Neural cell (in vitro differentiated cells): ENCODE results near the gene TBC1D5. TPM values are rescaled to one million over a fixed set of nuclear protein-coding genes. Genes with fewer than 3 reads are reported as not detected.

ENCODE experiments used
- H2AFZ ChIP-seq: fragments of 200-600, 300-800 bp; sonication (generic), shearing (Covaris generic); 2 replicates; pipeline ENCODE4 v1.6.0; 2014; ENCODE audit warnings: low read depth, mild to moderate bottlenecking, antibody characterized with exemption, low read length, moderate library complexity
- H3F3A ChIP-seq: fragments of 200-600 bp; shearing (Covaris generic); 2 replicates; pipeline ENCODE4 v1.6.1; 2016; ENCODE audit warnings: mild to moderate bottlenecking, moderate library complexity, mixed read lengths, antibody characterized with exemption, low read length; ENCODE audit not compliant: insufficient read depth, poor library complexity, severe bottlenecking
- H3K27ac ChIP-seq: fragments of 200-600, 300-800 bp; sonication (generic), shearing (Covaris generic); 2 replicates; pipeline ENCODE4 v1.5.1; 2014; ENCODE audit warnings: mild to moderate bottlenecking, low read length, moderate library complexity
- H3K27me3 ChIP-seq: fragments of 300-800, 200-600 bp; sonication (generic), shearing (Covaris generic); 2 replicates; pipeline ENCODE4 v1.6.0; 2014; ENCODE audit warnings: mild to moderate bottlenecking, low read depth, low read length, moderate library complexity; ENCODE audit not compliant: insufficient read depth
- H3K36me3 ChIP-seq: fragments of 300-800, 200-600 bp; sonication (generic), shearing (Covaris generic); 2 replicates; pipeline ENCODE4 v1.5.1; 2014; ENCODE audit warnings: mild to moderate bottlenecking, antibody characterized with exemption, low read length, moderate library complexity; ENCODE audit not compliant: insufficient read depth
- H3K4me2 ChIP-seq: fragments of 300-800, 200-600 bp; sonication (generic), shearing (Covaris generic); 2 replicates; pipeline ENCODE4 v1.6.0; 2014; ENCODE audit warnings: mild to moderate bottlenecking, low read length
- H3K4me3 ChIP-seq: fragments of 300-800, 200-600 bp; sonication (generic), shearing (Covaris generic); 2 replicates; pipeline ENCODE4 v1.5.1; 2014; ENCODE audit warnings: mild to moderate bottlenecking, low read length, moderate library complexity
- H3K79me2 ChIP-seq: fragments of 200-600 bp; shearing (Covaris generic); replicated peaks from 2 replicates; pipeline ENCODE4 v1.6.0; 2014; ENCODE audit warnings: mild to moderate bottlenecking, low read length, moderate library complexity; ENCODE audit not compliant: insufficient read depth
- H3K9ac ChIP-seq: fragments of 300-800, 200-600 bp; sonication (generic), shearing (Covaris generic); 2 replicates; pipeline ENCODE4 v1.6.1; 2016; ENCODE audit warnings: mild to moderate bottlenecking, low read length, mixed read lengths
- H3K9me2 ChIP-seq: fragments of 200-600 bp; shearing (Covaris generic); 2 replicates; pipeline ENCODE4 v1.6.1; 2016; ENCODE audit warnings: mild to moderate bottlenecking, low read length, mixed read lengths; ENCODE audit not compliant: insufficient read depth
- H3K9me3 ChIP-seq: fragments of 200-600, 300-800 bp; sonication (generic), shearing (Covaris generic); 2 replicates; pipeline ENCODE4 v1.6.1; 2016; ENCODE audit warnings: mild to moderate bottlenecking, mixed run types, low read length, moderate library complexity, mixed read lengths
- H4K20me1 ChIP-seq: fragments of 200-600 bp; shearing (Covaris generic); 2 replicates; pipeline ENCODE4 v1.6.1; 2016; ENCODE audit warnings: mild to moderate bottlenecking, mixed run types; ENCODE audit not compliant: insufficient read depth
- EP300 ChIP-seq: fragments of 450-650 bp; conservative IDR thresholded peaks from 2 replicates; pipeline ENCODE4 v1.6.1; 2014; ENCODE audit warnings: antibody characterized with exemption, mild to moderate bottlenecking, moderate library complexity; ENCODE audit not compliant: poor library complexity, severe bottlenecking
- EZH2 ChIP-seq: fragments of 200-600, 300-800 bp; shearing (Covaris generic), sonication (generic); IDR thresholded peaks from 2 replicates; pipeline ENCODE4 v1.6.1; 2014; ENCODE audit warnings: antibody characterized with exemption, low read length, borderline replicate concordance, mild to moderate bottlenecking; ENCODE audit not compliant: insufficient read depth, poor library complexity, severe bottlenecking
- MXI1 ChIP-seq: fragments of 450-650 bp; conservative IDR thresholded peaks from 2 replicates; pipeline ENCODE4 v1.6.1; 2014; ENCODE audit warnings: antibody characterized with exemption, mild to moderate bottlenecking; ENCODE audit not compliant: poor library complexity, severe bottlenecking
- POLR2AphosphoS5 ChIP-seq: IDR thresholded peaks from 2 replicates; pipeline ENCODE4 v1.6.1; 2012
- RAD21 ChIP-seq: fragments of 450-650 bp; conservative IDR thresholded peaks from 2 replicates; pipeline ENCODE4 v1.6.1; 2014; ENCODE audit warnings: antibody characterized with exemption, mild to moderate bottlenecking, moderate library complexity
- SMC3 ChIP-seq: fragments of 450-650 bp; conservative IDR thresholded peaks from 2 replicates; pipeline ENCODE4 v1.6.1; 2014; ENCODE audit warnings: antibody characterized with exemption, mild to moderate bottlenecking, moderate library complexity; ENCODE audit not compliant: poor library complexity
- TAF1 ChIP-seq: IDR thresholded peaks from 2 replicates; pipeline ENCODE4 v1.6.1; 2012; ENCODE audit warnings: low read depth
- polyA plus RNA-seq: library from polyadenylated mRNA; depleted of rRNA; stranded (reverse); fragments of >200 nt; gene quantifications from 2 replicates; pipeline ENCODE4 v1.2.3, GENCODE V29; 2014
- TF ChIP-seq, protein P1 (sequence below): fragments of 450-650 bp; IDR thresholded peaks from 2 replicates; pipeline ENCODE4 v1.5.1; 2014; ENCODE audit warnings: antibody characterized with exemption, mild to moderate bottlenecking, moderate library complexity; ENCODE audit not compliant: poor library complexity, severe bottlenecking
- TF ChIP-seq, protein P2 (sequence below): IDR thresholded peaks from 2 replicates; pipeline ENCODE4 v1.6.1; 2012; ENCODE audit warnings: borderline replicate concordance

The TBC1D5 gene
- polyA plus RNA-seq, 1 donor from 2014 or later, result 28.3 TPM

DNA sequence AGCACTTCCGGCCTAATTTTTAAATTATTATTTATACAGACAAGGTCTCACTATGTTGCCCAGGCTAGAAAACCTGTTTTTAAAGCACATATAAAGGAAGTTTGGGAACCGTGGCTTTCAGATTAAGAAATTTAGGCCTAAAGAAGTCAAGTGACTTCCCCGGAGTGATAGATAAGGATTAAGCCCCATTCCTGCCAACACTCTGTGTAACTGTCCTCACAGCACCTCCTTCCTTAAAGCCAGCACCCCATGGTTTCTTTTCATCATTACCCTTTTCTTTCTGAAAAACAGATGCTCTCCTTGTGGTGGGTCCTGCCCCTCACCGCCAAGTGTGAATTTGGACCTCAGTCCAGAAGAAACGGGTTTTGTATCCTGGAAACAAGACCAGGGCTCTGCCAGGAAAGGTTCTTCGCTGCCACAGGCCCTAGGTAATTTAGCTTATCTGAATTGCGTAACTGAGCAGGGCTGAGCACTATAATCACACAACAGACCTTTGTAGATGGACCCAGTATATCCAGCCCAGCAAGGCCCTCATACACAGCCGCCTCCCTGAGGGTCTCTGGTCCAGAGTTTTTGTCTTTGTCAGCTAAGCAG lies 626.3 kb downstream of the TBC1D5 start:
- Histone ChIP-seq H3K4me2 (no peak overlapping the region), H4K20me1 (no peaks in the 10 kb centered on the region), H3K4me3 (no peak overlapping the region), H3K36me3 (no peaks in the 10 kb centered on the region), H3K9ac (no peak overlapping the region), H3K27me3 (no peaks in the 10 kb centered on the region), H3K9me3 (no peaks in the 10 kb centered on the region), H3F3A (no peaks in the 10 kb centered on the region), H3K79me2 (no peaks in the 10 kb centered on the region), H3K27ac (no peak overlapping the region), H3K9me2 (no peaks in the 10 kb centered on the region), H2AFZ (no peak overlapping the region)
- TF ChIP-seq SMC3, result no peak
- TF ChIP-seq, protein P1, sequence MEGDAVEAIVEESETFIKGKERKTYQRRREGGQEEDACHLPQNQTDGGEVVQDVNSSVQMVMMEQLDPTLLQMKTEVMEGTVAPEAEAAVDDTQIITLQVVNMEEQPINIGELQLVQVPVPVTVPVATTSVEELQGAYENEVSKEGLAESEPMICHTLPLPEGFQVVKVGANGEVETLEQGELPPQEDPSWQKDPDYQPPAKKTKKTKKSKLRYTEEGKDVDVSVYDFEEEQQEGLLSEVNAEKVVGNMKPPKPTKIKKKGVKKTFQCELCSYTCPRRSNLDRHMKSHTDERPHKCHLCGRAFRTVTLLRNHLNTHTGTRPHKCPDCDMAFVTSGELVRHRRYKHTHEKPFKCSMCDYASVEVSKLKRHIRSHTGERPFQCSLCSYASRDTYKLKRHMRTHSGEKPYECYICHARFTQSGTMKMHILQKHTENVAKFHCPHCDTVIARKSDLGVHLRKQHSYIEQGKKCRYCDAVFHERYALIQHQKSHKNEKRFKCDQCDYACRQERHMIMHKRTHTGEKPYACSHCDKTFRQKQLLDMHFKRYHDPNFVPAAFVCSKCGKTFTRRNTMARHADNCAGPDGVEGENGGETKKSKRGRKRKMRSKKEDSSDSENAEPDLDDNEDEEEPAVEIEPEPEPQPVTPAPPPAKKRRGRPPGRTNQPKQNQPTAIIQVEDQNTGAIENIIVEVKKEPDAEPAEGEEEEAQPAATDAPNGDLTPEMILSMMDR, result no peak
- TF ChIP-seq POLR2AphosphoS5, result no peak
- no peak for TF ChIP-seq RAD21
- TF ChIP-seq EZH2, result no peak
- TF ChIP-seq, protein P2, sequence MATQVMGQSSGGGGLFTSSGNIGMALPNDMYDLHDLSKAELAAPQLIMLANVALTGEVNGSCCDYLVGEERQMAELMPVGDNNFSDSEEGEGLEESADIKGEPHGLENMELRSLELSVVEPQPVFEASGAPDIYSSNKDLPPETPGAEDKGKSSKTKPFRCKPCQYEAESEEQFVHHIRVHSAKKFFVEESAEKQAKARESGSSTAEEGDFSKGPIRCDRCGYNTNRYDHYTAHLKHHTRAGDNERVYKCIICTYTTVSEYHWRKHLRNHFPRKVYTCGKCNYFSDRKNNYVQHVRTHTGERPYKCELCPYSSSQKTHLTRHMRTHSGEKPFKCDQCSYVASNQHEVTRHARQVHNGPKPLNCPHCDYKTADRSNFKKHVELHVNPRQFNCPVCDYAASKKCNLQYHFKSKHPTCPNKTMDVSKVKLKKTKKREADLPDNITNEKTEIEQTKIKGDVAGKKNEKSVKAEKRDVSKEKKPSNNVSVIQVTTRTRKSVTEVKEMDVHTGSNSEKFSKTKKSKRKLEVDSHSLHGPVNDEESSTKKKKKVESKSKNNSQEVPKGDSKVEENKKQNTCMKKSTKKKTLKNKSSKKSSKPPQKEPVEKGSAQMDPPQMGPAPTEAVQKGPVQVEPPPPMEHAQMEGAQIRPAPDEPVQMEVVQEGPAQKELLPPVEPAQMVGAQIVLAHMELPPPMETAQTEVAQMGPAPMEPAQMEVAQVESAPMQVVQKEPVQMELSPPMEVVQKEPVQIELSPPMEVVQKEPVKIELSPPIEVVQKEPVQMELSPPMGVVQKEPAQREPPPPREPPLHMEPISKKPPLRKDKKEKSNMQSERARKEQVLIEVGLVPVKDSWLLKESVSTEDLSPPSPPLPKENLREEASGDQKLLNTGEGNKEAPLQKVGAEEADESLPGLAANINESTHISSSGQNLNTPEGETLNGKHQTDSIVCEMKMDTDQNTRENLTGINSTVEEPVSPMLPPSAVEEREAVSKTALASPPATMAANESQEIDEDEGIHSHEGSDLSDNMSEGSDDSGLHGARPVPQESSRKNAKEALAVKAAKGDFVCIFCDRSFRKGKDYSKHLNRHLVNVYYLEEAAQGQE, result no peak
- no peak for TF ChIP-seq TAF1
- no peak for TF ChIP-seq MXI1
- no peak for TF ChIP-seq EP300

DNA sequence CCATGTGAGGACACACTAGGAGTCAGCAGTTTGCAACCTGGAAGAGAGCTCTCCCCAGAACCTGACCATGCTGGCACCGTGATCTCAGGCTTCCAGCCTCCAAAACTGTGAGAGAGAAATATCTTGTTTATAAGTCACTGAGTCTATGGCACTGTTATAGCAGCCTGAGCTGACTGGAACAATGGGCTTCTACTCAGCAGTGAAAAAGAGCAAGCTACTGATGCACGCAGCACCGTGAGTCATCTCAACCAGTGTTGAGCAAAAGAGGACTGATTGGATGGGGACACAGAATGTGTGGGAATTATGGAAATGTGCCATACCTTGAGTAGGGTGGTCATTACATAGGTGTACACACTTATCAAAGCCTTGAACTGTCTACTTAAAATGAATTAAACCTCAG lies 627.2 kb downstream of the TBC1D5 start:
- Histone ChIP-seq H3K36me3 (no peaks in the 10 kb centered on the region), H3K9me2 (no peaks in the 10 kb centered on the region), H4K20me1 (no peaks in the 10 kb centered on the region), H3F3A (no peaks in the 10 kb centered on the region), H2AFZ (no peak overlapping the region), H3K4me2 (no peak overlapping the region), H3K9me3 (no peaks in the 10 kb centered on the region), H3K79me2 (no peaks in the 10 kb centered on the region), H3K4me3 (no peak overlapping the region), H3K9ac (no peak overlapping the region), H3K27me3 (no peaks in the 10 kb centered on the region), H3K27ac (no peak overlapping the region)
- TF ChIP-seq MXI1, result no peak
- TF ChIP-seq, protein P2, result no peak
- TF ChIP-seq TAF1, result no peak
- no peak for TF ChIP-seq RAD21
- TF ChIP-seq SMC3, result no peak
- no peak for TF ChIP-seq EP300
- TF ChIP-seq EZH2, result no peak
- TF ChIP-seq, protein P1, result no peak
- TF ChIP-seq POLR2AphosphoS5, result no peak
